Right atrium auricular region (tissue), 2 donors: Measurements from ENCODE around the gene PRX. TPM values are rescaled to one million over a fixed set of nuclear protein-coding genes. Genes with fewer than 3 reads are reported as not detected.
"Not testable (repeated sequence)": the region's sequence is repeated elsewhere in the genome, so short reads cannot be mapped to it uniquely, and the experiment has no call there.

Experiments used
- DNase-seq: peaks from one replicate; pipeline ENCODE4 v3.0.0-alpha.2; 2019; ENCODE audit warnings: low spot score
- H3K27ac ChIP-seq, 2 donors: fragments of 200-600 bp; sonication (generic); 1 replicate in 1 of 2; 2 replicates in 1 of 2; pipeline ENCODE4 v1.5.1; 2016 to 2019
- H3K27me3 ChIP-seq, 2 donors: fragments of 200-600 bp; sonication (generic); one replicate each; pipeline versions ENCODE4 v1.5.1 to v1.6.0; 2017 to 2019
- H3K36me3 ChIP-seq: fragments of 200-600 bp; sonication (generic); one replicate; pipeline ENCODE4 v1.5.1; 2016
- H3K4me1 ChIP-seq, 2 donors: fragments of 200-600 bp; sonication (generic); one replicate each; pipeline versions ENCODE4 v1.5.1 to v1.6.0; 2017 to 2019
- H3K4me3 ChIP-seq, 2 donors: fragments of 200-600 bp; sonication (generic); 1 replicate in 1 of 2; 2 replicates in 1 of 2; pipeline ENCODE4 v1.5.1; 2017 to 2019; ENCODE audit warnings: mild to moderate bottlenecking in 1 of 2, moderate library complexity in 1 of 2
- H3K9me3 ChIP-seq, 2 donors: fragments of 200-600 bp; sonication (generic); one replicate each; pipeline ENCODE4 v1.5.1; 2019
- total RNA-seq, 2 donors: library from RNA; depleted of rRNA; stranded (reverse); fragments of >200 nt; gene quantifications; one replicate each; pipeline ENCODE4 v1.1.0, GENCODE V29; 2016
- TF ChIP-seq, protein P1 (sequence below), 2 donors: fragments of 200-600 bp; sonication (generic); IDR thresholded peaks; one replicate each; pipeline ENCODE4 v1.5.1; 2019; ENCODE audit warnings: antibody characterized with exemption in 2 of 2

The PRX gene
- total RNA-seq, 2 donors from 2014 or later = 4.8 to 5.1 TPM

- TF ChIP-seq, protein P1, sequence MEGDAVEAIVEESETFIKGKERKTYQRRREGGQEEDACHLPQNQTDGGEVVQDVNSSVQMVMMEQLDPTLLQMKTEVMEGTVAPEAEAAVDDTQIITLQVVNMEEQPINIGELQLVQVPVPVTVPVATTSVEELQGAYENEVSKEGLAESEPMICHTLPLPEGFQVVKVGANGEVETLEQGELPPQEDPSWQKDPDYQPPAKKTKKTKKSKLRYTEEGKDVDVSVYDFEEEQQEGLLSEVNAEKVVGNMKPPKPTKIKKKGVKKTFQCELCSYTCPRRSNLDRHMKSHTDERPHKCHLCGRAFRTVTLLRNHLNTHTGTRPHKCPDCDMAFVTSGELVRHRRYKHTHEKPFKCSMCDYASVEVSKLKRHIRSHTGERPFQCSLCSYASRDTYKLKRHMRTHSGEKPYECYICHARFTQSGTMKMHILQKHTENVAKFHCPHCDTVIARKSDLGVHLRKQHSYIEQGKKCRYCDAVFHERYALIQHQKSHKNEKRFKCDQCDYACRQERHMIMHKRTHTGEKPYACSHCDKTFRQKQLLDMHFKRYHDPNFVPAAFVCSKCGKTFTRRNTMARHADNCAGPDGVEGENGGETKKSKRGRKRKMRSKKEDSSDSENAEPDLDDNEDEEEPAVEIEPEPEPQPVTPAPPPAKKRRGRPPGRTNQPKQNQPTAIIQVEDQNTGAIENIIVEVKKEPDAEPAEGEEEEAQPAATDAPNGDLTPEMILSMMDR (IDR thresholded peaks at IDR 0.05) = no peak
- DNase-seq = no peak
- Histone ChIP-seq H3K36me3 (no peaks in the 10 kb centered on the region), H3K4me1 (peaks cover 0 to 29% of the 10 kb centered on the region in 2 donors), H3K4me3 (no peak overlapping the region), H3K27me3 (no peaks in the 10 kb centered on the region), H3K27ac (peak overlapping the region; percentile 91 to 96), H3K9me3 (no peaks in the 10 kb centered on the region)
Observed at GRCh38 chr19:40431698-40432097, 18.5 kb upstream of the PRX start.

DNA sequence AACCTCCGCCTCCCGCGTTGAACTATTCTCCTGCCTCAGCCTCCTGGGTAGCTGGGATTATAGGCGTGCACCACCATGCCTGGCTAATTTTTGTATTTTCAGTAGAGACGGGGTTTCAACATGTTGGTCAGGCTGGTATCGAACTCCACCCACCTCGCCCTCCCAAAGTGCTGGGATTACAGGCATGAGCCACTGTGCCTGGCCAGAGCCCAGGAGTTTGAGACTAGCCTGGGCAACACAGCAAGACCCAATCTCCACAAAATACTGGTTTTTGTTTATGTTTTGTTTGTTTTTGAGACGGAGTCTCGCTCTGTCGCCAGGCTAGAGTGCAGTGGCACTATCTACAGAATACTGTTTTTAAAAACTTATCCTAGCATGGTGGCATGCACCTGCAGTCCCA lies 17.1 kb upstream of the PRX start:
- peaks cover 0 to 34% of the 10 kb centered on the region in 2 donors for H3K4me1 ChIP-seq
- H3K4me3 ChIP-seq, DNase-seq, H3K9me3 ChIP-seq, H3K27ac ChIP-seq, H3K27me3 ChIP-seq, H3K36me3 ChIP-seq: not testable (repeated sequence)

DNA sequence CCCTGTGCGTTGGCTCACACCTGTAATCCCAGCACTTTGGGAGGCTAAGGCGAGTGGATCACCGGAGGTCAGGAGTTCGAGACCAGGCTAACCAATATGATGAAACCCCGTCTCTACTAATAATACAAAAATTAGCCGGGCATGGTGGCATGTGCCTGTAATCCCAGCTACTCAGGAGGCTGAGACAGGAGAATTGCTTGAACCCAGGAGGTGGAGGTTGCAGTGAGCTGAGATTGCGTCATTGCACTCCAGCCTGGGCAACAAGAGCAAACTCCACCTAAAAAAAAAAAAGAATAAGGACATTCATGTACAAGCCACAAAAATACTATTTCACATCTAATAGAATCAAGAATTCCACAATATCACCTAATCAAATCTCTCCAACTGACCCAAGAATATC lies 15.0 kb upstream of the PRX start:
- not testable (repeated sequence) for H3K27me3 ChIP-seq, DNase-seq, H3K4me3 ChIP-seq, H3K27ac ChIP-seq, H3K36me3 ChIP-seq, H3K9me3 ChIP-seq
- H3K4me1 ChIP-seq = peaks cover 0 to 38% of the 10 kb centered on the region in 2 donors

DNA sequence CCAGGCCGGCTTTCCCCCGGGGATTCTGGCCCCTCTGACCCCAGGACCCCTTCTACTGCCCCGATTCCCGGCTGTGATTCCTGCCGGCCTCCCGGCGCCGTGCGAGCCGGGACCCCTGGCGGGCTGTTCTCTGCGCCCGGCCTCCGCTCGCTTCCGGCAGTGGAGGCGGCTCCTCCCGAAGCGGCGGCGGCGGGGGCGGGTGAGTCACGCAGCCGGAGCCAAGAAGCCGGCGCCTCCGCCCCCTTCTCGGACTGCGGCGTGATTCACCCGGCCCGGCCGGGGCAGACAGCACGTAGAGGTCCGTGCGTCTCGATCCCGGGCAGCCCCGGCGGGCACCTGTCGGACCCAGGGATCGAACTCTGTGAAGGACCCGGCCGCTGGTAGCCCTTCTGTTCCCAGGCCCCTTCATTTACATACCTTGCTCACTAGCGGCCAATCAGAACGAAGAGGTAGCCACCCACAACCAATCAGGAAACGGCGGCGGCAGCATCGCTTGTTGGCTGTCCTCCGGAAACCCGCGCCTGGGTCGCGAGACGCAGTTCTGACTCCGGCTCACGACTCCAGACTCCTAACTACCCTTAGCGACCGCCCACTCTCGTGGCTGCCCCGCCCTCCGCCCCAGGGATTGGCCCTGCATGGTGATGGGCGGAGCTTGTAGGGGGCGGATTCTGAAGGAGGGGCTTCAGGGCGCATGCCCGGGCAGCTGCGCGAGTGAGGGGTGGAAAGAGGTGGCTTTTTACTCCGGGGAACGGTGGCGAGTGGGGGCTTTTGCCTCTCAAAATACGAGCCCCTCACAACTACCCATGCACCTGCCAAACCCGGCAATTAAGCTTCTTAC lies 12.5 kb upstream of the PRX start, which contains the start of gene SERTAD1:
Gene SERTAD1 (minus strand): TSS at position 543 of the 838 bp plus-strand sequence. CDS start 2,446 bp downstream, outside the sequence.
- Histone ChIP-seq H3K36me3 (peaks cover 22% of the 10 kb centered on the region), H3K4me1 (peaks cover 0 to 44% of the 10 kb centered on the region in 2 donors), H3K27me3 (no peaks in the 10 kb centered on the region), H3K4me3 (peak within 1 kb of the TSS; percentile 71 to 97), H3K27ac (peak within 1 kb of the TSS; percentile 100), H3K9me3 (no peaks in the 10 kb centered on the region)
- TF ChIP-seq, protein P1 (IDR thresholded peaks at IDR 0.05) = peak; percentile 95 to 98
- DNase-seq = peak; percentile 100

- Histone ChIP-seq H3K36me3 (peaks cover 22% of the 10 kb centered on the region), H3K27me3 (no peaks in the 10 kb centered on the region), H3K4me3 (peak overlapping the region; percentile 71 to 97), H3K4me1 (peaks cover 0 to 51% of the 10 kb centered on the region in 2 donors), H3K9me3 (no peaks in the 10 kb centered on the region), H3K27ac (peak overlapping the region; percentile 100)
- no peak for DNase-seq
- TF ChIP-seq, protein P1 (IDR thresholded peaks at IDR 0.05) = no peak
Observed at GRCh38 chr19:40424637-40425449, 11.7 kb upstream of the PRX start.

GRCh38 chr19:40423938-40424337 lies 10.8 kb upstream of the PRX start:
- Histone ChIP-seq H3K36me3 (peaks cover 22% of the 10 kb centered on the region), H3K4me3 (peak overlapping the region; percentile 71 to 97), H3K27ac (peak overlapping the region; percentile 100), H3K4me1 (peaks cover 0 to 56% of the 10 kb centered on the region in 2 donors), H3K9me3 (no peaks in the 10 kb centered on the region), H3K27me3 (no peaks in the 10 kb centered on the region)
- DNase-seq = no peak
- TF ChIP-seq, protein P1 (IDR thresholded peaks at IDR 0.05) = no peak
